A549 treated with DMSO at 1 μM for 4 hours (cell line): ENCODE measurements around the gene DIAPH3. TPM values are rescaled to one million over a fixed set of nuclear protein-coding genes. Genes with fewer than 3 reads are reported as not detected.

Source experiments
- total RNA-seq: library from RNA; stranded (reverse); fragments of 200-300 nt; extraction: Qiagen RNA extraction; gene quantifications from 5 replicates; pipeline ENCODE4 v1.2.3, GENCODE V29; 2022; ENCODE audit warnings: low read depth

Gene DIAPH3, protein sequence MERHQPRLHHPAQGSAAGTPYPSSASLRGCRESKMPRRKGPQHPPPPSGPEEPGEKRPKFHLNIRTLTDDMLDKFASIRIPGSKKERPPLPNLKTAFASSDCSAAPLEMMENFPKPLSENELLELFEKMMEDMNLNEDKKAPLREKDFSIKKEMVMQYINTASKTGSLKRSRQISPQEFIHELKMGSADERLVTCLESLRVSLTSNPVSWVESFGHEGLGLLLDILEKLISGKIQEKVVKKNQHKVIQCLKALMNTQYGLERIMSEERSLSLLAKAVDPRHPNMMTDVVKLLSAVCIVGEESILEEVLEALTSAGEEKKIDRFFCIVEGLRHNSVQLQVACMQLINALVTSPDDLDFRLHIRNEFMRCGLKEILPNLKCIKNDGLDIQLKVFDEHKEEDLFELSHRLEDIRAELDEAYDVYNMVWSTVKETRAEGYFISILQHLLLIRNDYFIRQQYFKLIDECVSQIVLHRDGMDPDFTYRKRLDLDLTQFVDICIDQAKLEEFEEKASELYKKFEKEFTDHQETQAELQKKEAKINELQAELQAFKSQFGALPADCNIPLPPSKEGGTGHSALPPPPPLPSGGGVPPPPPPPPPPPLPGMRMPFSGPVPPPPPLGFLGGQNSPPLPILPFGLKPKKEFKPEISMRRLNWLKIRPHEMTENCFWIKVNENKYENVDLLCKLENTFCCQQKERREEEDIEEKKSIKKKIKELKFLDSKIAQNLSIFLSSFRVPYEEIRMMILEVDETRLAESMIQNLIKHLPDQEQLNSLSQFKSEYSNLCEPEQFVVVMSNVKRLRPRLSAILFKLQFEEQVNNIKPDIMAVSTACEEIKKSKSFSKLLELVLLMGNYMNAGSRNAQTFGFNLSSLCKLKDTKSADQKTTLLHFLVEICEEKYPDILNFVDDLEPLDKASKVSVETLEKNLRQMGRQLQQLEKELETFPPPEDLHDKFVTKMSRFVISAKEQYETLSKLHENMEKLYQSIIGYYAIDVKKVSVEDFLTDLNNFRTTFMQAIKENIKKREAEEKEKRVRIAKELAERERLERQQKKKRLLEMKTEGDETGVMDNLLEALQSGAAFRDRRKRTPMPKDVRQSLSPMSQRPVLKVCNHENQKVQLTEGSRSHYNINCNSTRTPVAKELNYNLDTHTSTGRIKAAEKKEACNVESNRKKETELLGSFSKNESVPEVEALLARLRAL
- total RNA-seq: 6.4 to 10.1 TPM (median 9.2 TPM) in 5 replicates

DNA sequence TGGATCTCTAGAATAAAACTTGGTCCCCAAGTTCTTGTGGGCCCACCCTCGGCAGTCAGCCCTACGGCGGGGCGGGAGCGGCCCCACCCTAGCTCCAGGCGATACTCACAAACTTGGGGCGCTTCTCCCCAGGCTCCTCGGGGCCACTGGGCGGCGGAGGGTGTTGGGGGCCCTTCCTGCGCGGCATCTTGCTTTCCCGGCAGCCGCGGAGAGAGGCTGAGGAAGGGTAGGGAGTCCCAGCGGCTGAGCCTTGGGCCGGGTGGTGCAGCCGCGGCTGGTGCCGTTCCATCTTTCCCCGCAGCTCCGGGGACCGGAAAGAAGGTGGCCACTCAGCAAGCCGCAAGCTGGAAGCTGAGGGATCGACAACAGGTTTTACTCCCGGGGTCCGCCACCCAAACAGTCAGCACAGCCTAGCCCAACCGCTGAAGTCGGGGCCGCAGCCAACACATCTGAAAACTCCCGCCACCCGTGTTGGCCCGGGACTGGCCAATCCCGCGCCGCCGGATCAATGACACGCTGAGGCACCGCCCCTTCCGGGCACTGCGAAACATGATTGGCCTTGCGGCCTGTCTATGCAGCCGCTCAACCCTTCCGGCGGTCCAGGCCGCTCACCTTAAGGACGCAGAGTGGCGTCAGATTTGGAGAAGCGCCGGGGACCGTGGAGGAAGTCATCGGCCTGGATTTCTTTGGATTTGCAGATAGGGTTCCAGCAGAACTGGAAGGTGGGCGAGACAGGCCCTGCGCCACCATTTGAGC lies at the start of gene DIAPH3:
TSS of gene DIAPH3 (minus strand) at position 451 of the 756 bp plus-strand sequence. CDS start at position 289, 162 bp downstream.

Other genes with a start within 250 kb of the DIAPH3 start
- 4.6 to 7.1 TPM (median 5.9 TPM) in 5 replicates for gene TDRD3, start 233.3 kb upstream of the DIAPH3 start, total RNA-seq